SK-N-MC (cell line): ENCODE results near the gene JAK1.

Source experiments
- DNase-seq: peaks from one replicate; pipeline ENCODE4 v3.0.0-alpha.2; 2011; ENCODE audit warnings: low read depth, low spot score
- H3K27ac ChIP-seq: fragments of 200-600 bp; sonication (generic); 2 replicates; pipeline ENCODE4 v1.5.1; 2016; ENCODE audit warnings: mixed run types
- H3K36me3 ChIP-seq: fragments of 200-600 bp; sonication (generic); 2 replicates; pipeline ENCODE4 v1.6.1; 2017; ENCODE audit warnings: antibody characterized with exemption, low read length, mixed read lengths; ENCODE audit not compliant: insufficient read depth
- H3K4me3 ChIP-seq: fragments of 200-600 bp; sonication (generic); 2 replicates; pipeline ENCODE4 v1.5.1; 2016
- H3K9ac ChIP-seq: fragments of 200-600 bp; sonication (generic); 2 replicates; pipeline ENCODE4 v1.8.0; 2017; ENCODE audit warnings: mixed run types, mixed read lengths; ENCODE audit not compliant: insufficient read length
- H3K9me3 ChIP-seq: fragments of 200-600 bp; sonication (generic); 2 replicates; pipeline ENCODE4 v1.6.1; 2017; ENCODE audit warnings: low read depth, mild to moderate bottlenecking, antibody characterized with exemption, low read length, moderate library complexity, mixed read lengths
- EZH2 ChIP-seq: fragments of 200-600 bp; sonication (generic); IDR thresholded peaks from one replicate; pipeline ENCODE4 v1.6.1; 2017; ENCODE audit warnings: antibody characterized with exemption
- FOXP2 ChIP-seq: optimal IDR thresholded peaks from 2 replicates; pipeline ENCODE3; 2011; ENCODE audit warnings: mild to moderate bottlenecking, moderate library complexity; ENCODE audit not compliant: insufficient read depth; ENCODE audit errors: extremely low read length, control extremely low read depth
- POLR2AphosphoS5 ChIP-seq: IDR thresholded peaks from 2 replicates; pipeline ENCODE4 v1.6.1; 2012; ENCODE audit warnings: mild to moderate bottlenecking, low read depth, low read length, borderline replicate concordance

JAK1 gene

DNA sequence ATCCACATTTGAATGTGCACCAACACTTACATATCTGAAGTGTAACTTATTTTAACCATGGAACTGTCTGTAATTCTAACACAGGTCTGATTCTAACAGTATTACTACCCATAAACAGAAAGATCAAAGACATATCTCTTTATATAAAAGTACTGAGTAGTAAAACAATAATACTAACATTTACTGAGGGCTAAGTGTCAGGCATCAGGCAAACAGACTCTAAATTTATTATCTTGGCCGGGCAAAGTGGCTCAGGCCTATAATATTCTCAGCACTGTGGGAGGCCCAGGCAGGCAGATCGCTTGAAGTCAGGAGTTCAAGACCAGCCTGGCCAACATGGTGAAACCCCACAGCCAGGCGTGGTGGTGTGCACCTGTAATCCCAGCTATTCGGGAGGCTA is 85.9 kb downstream of the JAK1 start:
- Histone ChIP-seq H3K36me3 (peaks cover 93% of the 10 kb centered on the region), H3K9me3 (no peaks in the 10 kb centered on the region), H3K9ac (no peak overlapping the region), H3K27ac (0 out of 2 replicates have a peak overlapping the region, but pooled peaks have one; percentile 38), H3K4me3 (no peak overlapping the region)
- DNase-seq, result no peak
- TF ChIP-seq POLR2AphosphoS5 (no peak), EZH2 (no peak), FOXP2 (no peak)

DNA sequence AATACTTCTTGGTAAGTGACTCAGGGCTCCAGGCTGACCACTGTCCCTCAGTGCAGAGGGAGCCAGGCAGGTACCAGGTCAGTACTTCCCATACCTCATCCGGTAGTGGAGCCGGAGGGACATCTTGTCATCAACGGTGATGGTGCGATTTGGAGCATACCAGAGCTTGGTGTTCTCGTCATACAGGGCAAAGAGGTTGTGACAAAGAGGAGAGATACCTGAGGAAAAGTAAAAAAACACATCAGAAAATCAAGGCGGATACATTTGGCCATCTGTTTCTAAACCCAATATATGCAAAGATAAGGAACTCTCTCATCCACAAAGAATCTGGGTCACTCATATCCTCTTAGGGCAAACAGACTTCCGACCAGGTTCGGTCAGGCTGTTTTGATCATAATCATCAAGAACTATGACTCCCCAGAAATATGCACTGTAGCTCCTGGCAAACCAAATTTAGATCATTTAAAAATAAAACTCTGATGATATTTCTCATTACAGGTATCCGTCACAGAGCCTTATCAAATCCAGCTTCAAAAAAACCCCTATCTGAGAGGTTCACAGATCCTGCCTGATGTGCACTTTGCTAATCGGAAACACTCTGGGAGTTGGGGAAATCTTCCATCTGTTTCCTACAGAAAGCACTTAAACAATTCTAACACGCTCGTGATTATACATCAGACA is 87.3 kb downstream of the JAK1 start:
- no peak for DNase-seq
- no peak for TF ChIP-seq POLR2AphosphoS5
- no peak for TF ChIP-seq EZH2
- TF ChIP-seq FOXP2, result no peak
- no peak overlapping the region for H3K27ac ChIP-seq
- peaks cover 93% of the 10 kb centered on the region for H3K36me3 ChIP-seq
- H3K4me3 ChIP-seq, result no peak overlapping the region
- H3K9ac ChIP-seq, result no peak overlapping the region
- H3K9me3 ChIP-seq, result no peaks in the 10 kb centered on the region

DNA sequence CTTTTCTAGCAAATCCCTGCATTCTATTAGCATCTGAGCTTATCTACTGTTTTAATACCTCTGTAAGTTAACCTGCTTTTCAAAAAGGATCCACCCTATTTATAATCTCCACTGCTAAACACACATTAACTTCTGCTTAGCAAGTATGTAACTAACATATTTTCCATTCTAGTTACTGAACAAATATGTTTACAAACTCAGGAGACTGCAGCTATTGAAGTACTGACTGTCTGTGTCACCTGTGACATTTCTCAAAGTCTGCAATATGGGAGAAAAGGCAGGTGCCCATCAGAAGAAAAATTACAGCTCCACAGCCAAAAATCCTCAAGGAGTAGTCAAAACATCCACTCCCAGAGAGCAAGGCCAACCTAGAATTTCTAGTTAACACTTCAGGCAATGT is 88.3 kb downstream of the JAK1 start:
- Histone ChIP-seq H3K9me3 (no peaks in the 10 kb centered on the region), H3K36me3 (peaks cover 95% of the 10 kb centered on the region), H3K27ac (no peak overlapping the region), H3K9ac (no peak overlapping the region), H3K4me3 (no peak overlapping the region)
- no peak for DNase-seq
- no peak for TF ChIP-seq EZH2
- TF ChIP-seq POLR2AphosphoS5, result no peak

DNA sequence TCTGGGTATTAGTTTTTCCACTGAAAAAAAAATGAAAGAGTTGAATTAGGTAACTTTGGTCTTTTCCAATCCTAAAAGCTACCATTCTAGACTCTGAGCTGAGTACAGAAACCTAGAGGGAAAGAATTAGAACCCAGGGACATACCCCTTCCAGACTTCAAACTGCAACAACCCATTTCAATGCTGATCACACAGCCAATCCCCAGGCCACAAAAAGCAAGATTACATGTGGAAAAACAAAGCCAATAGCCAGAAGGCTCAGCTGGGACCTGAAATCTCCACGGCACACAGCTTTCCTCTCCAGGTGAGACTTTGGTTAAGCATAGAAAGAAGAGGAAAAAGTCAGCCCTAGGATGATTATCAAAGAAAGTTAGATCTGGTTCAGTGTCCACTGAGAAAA is 88.8 kb downstream of the JAK1 start:
- Histone ChIP-seq H3K36me3 (peaks cover 95% of the 10 kb centered on the region), H3K9ac (no peak overlapping the region), H3K4me3 (no peak overlapping the region), H3K9me3 (no peaks in the 10 kb centered on the region), H3K27ac (no peak overlapping the region)
- TF ChIP-seq POLR2AphosphoS5 (no peak), EZH2 (no peak)
- DNase-seq, result no peak

DNA sequence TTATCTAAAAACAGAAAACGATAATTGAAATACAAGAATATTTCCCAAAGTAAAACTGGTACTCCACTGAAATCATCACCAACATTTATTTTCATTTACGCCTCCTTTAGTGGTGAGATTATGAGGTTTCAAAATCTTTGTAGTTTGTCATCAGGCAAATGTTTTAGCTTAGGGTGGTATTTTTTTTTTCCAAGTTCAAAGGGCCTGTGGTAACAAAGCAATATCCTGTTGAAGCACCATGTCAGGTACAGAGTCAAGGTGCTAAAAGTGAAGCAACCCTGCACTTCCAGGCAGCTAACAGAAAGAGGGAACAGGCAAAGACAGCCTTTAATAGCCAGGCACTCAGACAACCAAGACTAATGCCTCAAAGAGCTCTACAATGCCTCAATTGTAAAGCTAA is 89.2 kb downstream of the JAK1 start:
- no peak for DNase-seq
- Histone ChIP-seq H3K9ac (no peak overlapping the region), H3K27ac (no peak overlapping the region), H3K36me3 (peaks cover 95% of the 10 kb centered on the region), H3K9me3 (no peaks in the 10 kb centered on the region), H3K4me3 (no peak overlapping the region)
- TF ChIP-seq EZH2 (no peak), POLR2AphosphoS5 (no peak), FOXP2 (no peak)

DNA sequence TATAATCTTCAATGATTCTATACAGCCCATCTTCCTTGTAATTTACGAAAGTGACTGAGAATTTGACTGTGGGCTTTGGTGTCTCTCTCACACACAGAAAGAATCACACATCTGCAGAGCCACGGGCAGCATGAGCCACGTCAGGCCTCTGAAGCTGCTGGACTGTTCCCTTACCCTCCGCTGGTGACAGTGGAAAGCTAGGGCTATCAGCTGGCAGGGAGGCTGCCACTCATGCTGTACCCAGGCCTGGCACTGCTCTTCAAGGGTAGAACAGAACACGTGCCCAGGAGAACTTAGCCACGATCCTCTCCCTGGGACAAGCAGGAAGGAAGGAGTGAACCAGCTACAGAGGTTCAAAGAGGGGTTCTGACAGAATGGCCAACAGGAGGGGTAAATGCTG is 90.7 kb downstream of the JAK1 start:
- no peak overlapping the region for H3K27ac ChIP-seq
- no peak overlapping the region for H3K9ac ChIP-seq
- H3K9me3 ChIP-seq, result no peaks in the 10 kb centered on the region
- no peak overlapping the region for H3K4me3 ChIP-seq
- DNase-seq, result no peak
- TF ChIP-seq POLR2AphosphoS5 (no peak), FOXP2 (no peak), EZH2 (no peak)
- peaks cover 97% of the 10 kb centered on the region for H3K36me3 ChIP-seq

DNA sequence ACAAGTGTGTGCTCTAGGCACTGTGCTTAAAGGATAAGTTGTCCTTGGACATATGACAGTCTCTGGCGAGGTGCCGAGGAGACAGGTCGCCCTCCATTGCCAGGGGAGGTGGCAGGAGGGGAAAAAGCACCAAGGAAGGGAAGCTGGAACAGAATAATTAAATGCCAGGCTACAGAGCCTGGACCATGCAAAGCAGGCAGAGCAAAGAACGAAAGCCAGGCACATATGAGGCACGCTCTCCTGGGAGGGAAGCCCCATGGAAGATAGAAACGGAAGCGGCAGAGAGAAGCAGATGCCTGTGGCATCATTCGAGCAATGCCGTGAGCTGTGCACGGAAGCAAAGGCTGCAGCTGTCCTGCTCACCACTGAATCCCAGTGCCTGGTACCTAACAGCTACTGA is 91.2 kb downstream of the JAK1 start:
- Histone ChIP-seq H3K9ac (no peak overlapping the region), H3K36me3 (peaks cover 97% of the 10 kb centered on the region), H3K27ac (no peak overlapping the region), H3K4me3 (no peak overlapping the region), H3K9me3 (no peaks in the 10 kb centered on the region)
- no peak for TF ChIP-seq POLR2AphosphoS5
- no peak for TF ChIP-seq FOXP2
- TF ChIP-seq EZH2, result no peak
- no peak for DNase-seq

DNA sequence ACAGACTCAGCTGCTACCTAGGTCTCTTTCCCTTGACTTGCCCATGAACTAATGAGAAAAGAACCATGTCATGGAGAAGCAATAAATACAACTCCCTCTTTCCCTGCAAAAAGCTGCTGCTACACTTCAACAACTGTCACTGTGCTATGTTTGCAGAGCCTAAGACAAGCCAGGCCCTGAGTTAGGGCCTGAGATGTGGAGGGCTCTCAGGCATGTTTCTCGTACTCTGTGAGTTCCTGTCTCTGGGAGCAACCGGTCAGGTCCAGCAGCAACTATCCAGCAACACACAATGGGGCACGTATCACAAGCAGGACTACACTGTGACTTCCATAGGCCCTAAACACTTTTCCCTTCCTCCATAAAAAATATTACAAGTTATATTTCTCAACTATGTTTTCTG is 91.7 kb downstream of the JAK1 start:
- no peak overlapping the region for H3K27ac ChIP-seq
- no peak for DNase-seq
- peaks cover 97% of the 10 kb centered on the region for H3K36me3 ChIP-seq
- no peak overlapping the region for H3K9ac ChIP-seq
- no peaks in the 10 kb centered on the region for H3K9me3 ChIP-seq
- no peak overlapping the region for H3K4me3 ChIP-seq
- no peak for TF ChIP-seq EZH2
- no peak for TF ChIP-seq POLR2AphosphoS5

DNA sequence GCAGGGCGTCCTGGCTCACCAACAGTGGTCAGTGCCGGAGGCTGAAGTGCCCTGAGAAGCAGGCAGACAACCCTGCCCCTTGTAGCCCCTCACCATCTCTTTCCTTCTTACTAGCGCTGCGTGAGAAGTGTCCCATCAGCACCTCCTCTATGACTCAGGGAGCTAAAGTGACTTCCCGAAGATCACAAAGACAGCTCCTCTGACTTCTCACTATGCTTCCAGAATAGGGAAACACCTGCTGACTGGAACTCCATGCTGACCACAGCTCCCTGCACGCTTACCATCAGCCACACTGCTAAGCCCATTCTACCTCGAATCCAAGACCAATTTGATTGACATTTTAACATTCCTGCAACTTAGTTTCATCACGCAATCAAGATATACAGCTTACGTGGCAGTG is 92.8 kb downstream of the JAK1 start:
- Histone ChIP-seq H3K9ac (no peak overlapping the region), H3K27ac (no peak overlapping the region), H3K36me3 (peaks cover 98% of the 10 kb centered on the region), H3K4me3 (no peak overlapping the region), H3K9me3 (no peaks in the 10 kb centered on the region)
- TF ChIP-seq FOXP2 (no peak), EZH2 (no peak), POLR2AphosphoS5 (no peak)
- no peak for DNase-seq
